GM19099 (cell line): Measurements from ENCODE around the gene BCKDK.
A peak's percentile ranks its signal among the peaks of the same experiment; 100 is the strongest.

Experiments used
- POLR2A ChIP-seq: IDR thresholded peaks from 3 replicates; pipeline ENCODE4 v1.6.1; 2011; ENCODE audit warnings: low read depth; ENCODE audit not compliant: insufficient read length; ENCODE audit errors: extremely low read depth

Gene BCKDK

DNA sequence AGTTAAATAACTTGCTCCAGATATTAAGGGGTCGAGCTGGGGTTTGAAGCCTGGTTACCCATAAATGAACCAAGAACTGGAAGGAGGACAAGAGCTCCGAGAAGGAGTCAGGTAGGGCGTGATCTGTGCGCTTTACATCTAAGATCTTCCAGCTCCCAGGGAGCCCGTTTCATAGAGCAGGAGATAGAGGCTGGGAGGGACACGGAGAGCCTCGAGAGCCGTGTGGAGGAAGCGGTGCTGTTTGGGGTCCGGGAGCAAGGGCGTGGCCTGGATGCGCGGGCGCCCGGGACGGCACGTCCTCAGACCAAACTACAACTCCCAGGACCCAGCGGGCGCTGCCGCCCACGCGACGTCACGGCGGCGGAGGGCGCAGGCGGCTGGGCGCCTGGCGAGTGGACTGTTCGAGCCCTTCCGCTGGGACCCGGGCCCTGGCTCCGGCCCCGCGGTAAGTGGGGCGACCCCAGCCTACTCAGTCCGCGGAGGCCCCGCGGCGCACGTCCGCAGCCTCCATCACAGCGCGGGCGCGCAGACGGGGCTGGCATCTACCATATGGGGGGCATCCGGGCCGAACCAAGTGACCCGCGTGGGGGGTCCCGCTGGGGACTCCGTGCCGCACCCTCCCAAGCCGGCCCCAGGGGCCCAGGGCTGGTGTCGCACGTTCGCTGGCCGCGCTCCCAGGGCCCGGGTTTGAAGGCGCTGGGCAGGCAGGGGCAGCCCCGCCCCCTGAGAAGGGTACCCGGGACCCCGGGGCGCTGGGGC is at the start of gene BCKDK:
Gene BCKDK, plus strand, starts transcription at position 352 of the 759 bp plus-strand sequence. CDS start 838 bp downstream, outside the sequence.
- peak; percentile 58 for TF ChIP-seq POLR2A

GRCh38 chr16:31061126-31061812 is 46.9 kb upstream of the BCKDK start:
- TF ChIP-seq POLR2A: no peak

DNA sequence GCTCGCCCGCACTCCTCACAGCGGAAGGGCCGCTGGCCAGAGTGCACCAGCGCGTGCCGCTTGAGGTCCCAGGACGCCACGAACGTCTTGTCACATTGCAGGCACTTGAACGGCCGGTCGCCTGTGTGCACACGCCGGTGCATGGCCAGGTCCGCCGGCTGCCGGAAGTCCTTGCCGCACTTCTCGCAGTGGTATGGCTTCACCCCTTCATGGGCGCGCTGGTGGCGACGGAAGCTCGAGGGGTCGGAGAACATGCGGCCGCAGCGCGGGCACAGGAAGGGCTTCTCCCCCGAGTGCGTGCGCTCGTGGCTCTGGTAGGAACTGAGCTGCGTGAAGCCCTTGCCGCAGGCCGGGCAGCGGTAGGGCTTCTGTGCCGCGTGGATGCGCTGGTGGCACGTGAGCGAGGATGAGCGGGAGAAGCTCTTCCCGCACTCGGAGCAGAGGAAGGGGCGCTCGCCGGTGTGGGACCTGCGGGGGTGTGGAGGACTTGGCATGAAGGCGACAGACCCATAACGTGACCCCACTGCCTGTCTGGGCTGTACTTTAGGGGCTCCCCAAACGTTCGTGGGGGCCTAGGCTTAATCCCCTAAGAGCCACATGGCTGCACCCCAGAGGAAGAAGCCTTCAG is 46.3 kb upstream of the BCKDK start:
- TF ChIP-seq POLR2A: no peak

- TF ChIP-seq POLR2A: no peak
Measured at GRCh38 chr16:31063495-31063842, 44.7 kb upstream of the BCKDK start.

GRCh38 chr16:31063843-31064611 is 44.2 kb upstream of the BCKDK start:
- TF ChIP-seq POLR2A: no peak

DNA sequence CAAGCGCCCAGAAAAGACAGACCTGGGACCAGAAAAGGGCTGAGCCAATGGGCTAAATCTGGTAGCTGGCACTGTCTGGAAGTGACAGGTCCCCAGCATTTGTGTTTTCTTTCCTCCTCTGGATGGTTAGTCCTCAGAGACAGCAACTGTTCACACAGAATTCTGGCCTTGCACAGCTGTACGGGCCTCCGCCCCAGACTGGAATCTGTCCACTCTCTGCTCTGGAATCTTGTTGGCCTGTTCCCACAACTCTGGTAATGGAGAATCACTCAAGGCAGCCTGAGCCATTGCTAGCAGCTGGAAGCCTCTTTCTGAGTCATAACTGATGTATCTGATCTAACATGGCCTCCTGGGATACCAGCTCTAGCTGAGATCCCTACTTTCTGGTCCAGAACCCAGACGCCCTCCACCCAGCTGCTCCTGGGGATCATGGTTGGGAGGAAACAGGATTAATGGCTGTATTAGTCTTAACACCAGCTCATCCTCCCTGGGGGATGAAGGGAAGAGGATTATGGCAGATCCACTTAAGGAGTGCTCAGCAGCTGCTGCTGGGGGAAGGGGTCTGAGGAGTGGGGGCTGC is 43.2 kb upstream of the BCKDK start:
- TF ChIP-seq POLR2A: no peak

DNA sequence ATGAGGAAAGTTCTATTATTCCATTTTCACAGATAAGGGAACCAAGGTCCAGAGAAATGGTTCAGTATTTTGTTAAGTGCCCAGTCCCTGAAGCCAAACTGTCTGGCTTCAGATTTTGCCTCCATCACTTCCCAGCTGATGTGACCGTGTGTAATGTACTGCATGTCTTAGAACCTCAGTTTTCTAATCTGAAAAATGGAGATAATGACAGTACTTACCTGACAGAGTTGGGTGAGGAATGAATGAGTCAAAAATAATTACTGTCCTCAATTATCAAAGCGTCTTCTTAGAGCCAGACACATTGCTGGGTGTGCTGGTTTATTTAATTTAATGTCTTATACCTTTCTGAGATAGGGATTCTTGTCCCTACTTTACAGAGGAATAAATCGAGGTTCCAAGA is 40.8 kb upstream of the BCKDK start:
- no peak for TF ChIP-seq POLR2A

- TF ChIP-seq POLR2A: no peak
Measured at GRCh38 chr16:31071861-31072260, 36.3 kb upstream of the BCKDK start.

DNA sequence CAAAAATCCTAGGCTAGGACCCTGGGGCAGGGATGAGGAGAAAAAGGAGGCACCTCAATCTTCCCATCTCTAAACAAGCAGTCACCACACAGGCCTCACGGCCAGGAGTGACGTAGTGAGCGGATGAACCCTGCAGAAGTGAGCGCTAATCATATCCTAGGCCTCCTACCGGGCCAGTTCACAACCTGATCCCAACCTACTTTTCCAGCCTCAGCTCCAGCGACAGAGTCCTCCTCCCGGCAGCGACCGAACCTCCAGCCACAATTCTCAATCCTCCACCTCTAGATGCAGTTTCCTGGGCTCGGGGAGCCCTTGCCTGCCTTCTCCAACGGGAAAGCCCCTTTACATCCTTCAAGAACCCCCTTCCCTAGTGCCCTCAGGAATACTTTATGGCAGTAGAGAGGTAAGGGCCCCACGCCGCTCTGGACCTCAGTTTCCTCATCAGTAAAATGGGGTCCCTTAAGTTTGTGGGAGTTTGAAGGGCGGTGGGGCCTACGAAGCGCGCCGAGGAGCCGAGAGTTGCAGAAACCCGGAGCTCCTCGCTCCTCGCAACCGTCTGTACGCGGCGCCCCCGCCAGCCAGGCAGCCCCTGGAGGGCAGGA is 35.5 kb upstream of the BCKDK start:
- peak; percentile 24 for TF ChIP-seq POLR2A

- no peak for TF ChIP-seq POLR2A
Measured at GRCh38 chr16:31073142-31073969, 34.8 kb upstream of the BCKDK start.

- TF ChIP-seq POLR2A: peak; percentile 94
Measured at GRCh38 chr16:31073970-31074813, 34.0 kb upstream of the BCKDK start, which contains the start of the genes ZNF646 and ZNF668. TSS of gene ZNF646 (plus strand) at chr16:31074422. CDS start at chr16:31076325, 1,903 bp downstream. TSS of gene ZNF668 (minus strand) at chr16:31074240. CDS start at chr16:31064459, 9,781 bp downstream.

DNA sequence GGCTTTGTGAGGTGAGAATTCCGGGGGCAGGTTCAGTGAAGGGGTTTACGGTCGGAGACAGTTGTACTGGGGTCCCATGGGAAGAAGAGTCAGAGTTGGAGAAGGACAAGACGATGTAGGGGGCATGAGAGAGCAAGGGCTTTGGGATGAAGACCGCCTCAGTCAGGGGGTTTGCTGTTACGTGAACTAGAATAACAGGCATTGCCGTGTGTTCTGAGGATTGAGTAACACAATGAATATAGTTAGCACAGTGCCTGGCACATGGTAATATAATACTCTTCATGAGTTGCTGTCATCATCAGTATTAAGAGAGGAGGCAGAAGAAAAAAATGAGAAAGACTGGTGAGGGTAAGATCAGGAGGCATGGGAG is 33.4 kb upstream of the BCKDK start:
- TF ChIP-seq POLR2A: no peak

DNA sequence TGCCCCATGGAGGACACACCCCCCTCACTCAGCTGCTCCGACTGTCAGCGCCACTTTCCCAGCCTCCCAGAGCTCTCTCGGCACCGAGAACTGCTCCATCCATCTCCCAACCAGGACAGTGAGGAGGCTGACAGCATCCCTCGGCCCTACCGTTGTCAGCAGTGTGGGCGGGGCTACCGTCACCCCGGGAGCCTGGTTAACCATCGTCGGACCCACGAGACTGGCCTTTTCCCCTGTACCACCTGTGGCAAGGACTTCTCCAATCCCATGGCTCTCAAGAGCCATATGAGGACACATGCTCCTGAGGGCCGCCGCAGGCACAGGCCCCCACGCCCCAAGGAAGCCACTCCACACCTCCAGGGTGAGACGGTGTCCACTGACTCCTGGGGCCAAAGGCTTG is 31.9 kb upstream of the BCKDK start:
- TF ChIP-seq POLR2A: no peak
